ENCODE data around the gene EPOP.

DNA sequence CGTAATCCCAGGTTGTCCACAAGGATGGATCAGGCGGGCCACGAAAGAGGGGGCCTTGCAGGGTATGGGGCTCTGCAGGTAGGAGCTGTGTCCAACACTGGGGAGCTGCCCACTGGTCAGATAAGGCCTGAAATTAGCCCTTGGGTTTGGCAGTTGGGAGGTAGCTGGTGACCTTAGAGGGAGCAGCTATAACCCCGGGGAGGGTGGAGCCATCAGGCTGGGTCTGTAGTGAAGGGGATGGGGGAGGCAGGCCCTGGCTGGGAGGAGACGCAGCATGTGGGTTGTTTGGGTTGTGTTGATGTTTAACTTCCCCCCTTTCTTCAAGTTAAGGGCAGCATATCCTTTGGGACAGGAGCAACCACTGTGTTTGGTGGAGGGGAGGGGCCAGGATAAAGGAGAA lies 36.2 kb upstream of the EPOP start:
- TF ChIP-seq, protein P1, sequence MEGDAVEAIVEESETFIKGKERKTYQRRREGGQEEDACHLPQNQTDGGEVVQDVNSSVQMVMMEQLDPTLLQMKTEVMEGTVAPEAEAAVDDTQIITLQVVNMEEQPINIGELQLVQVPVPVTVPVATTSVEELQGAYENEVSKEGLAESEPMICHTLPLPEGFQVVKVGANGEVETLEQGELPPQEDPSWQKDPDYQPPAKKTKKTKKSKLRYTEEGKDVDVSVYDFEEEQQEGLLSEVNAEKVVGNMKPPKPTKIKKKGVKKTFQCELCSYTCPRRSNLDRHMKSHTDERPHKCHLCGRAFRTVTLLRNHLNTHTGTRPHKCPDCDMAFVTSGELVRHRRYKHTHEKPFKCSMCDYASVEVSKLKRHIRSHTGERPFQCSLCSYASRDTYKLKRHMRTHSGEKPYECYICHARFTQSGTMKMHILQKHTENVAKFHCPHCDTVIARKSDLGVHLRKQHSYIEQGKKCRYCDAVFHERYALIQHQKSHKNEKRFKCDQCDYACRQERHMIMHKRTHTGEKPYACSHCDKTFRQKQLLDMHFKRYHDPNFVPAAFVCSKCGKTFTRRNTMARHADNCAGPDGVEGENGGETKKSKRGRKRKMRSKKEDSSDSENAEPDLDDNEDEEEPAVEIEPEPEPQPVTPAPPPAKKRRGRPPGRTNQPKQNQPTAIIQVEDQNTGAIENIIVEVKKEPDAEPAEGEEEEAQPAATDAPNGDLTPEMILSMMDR (conservative IDR thresholded peaks at IDR 0.05; ENCODE audit: low read length): no peak
- no peak for TF ChIP-seq EZH2phosphoT487 (IDR thresholded peaks at IDR 0.05; ENCODE audit: borderline replicate concordance)

Measured in Loucy (cell line).